ENCODE measurements around the gene OPN3. TPM values are rescaled to one million over a fixed set of nuclear protein-coding genes. Genes with fewer than 3 reads are reported as not detected.

OPN3 gene
- total and polyA plus RNA-seq, 9 of the 15 experiments (the other 6 are each of a cell fraction or from before 2014, with no cell fraction given): 4.2 to 34.6 (median 17.0) TPM

GRCh38 chr1:241600496-241600901 is 39.7 kb downstream of the OPN3 start:
- FAIRE-seq: no peak
- no peaks in the 10 kb centered on the region for H3K9me3 ChIP-seq (replicated peaks; ENCODE audit: control insufficient read depth, insufficient read depth, low read depth, low read length)
- H3K36me3 ChIP-seq (ENCODE audit: control insufficient read depth, insufficient read depth, low read length): peaks cover 2% of the 10 kb centered on the region; the same call in 1 of the 3 replicates
- H4K20me1 ChIP-seq (replicated peaks; ENCODE audit: control insufficient read depth, insufficient read depth, low read length): no peaks in the 10 kb centered on the region
- CTCF ChIA-PET (ENCODE audit: low intra/inter-chr PET ratio): no interaction called here
- no peak for DNase-seq (ENCODE audit: extremely low read depth in 1 of 4, low spot score in 3 of 4)
- peaks cover 4 to 9% of the 10 kb centered on the region in 2 experiments; a peak in 4 of 5 replicates for H3K4me1 ChIP-seq (replicated peaks in 1 of 2; ENCODE audit: control insufficient read depth in 2 of 2, insufficient read depth in 2 of 2, low read length in 2 of 2)
- no peak overlapping the region for H3K4me2 ChIP-seq (ENCODE audit: insufficient read depth, low read length)
- no peak for ATAC-seq
- intact Hi-C loops (cut with micrococcal nuclease) (no loop called here), in situ Hi-C loops (cut with MboI) (loop anchor here (25.0 kb wide), 1 partner anchor 387 kb away; the partner anchor contains the start of gene MAP1LC3C)
- H2AFZ ChIP-seq (ENCODE audit: low read depth, low read length): no peak overlapping the region
- no peaks in the 10 kb centered on the region for H3K79me2 ChIP-seq (ENCODE audit: control insufficient read depth, insufficient read depth, low read length)
- no peaks in the 10 kb centered on the region for H3K27me3 ChIP-seq (ENCODE audit: control insufficient read depth in 2 of 2, insufficient read depth in 2 of 2, low read length in 2 of 2)
- TF ChIP-seq ZNF551 (CRISPR knock-in tag; IDR thresholded peaks at IDR 0.05): no peak
- TF ChIP-seq ZNF764 (CRISPR knock-in tag; IDR thresholded peaks at IDR 0.05; ENCODE audit: low read depth): no peak
- TF ChIP-seq MAX (CRISPR knock-in tag; IDR thresholded peaks at IDR 0.05): no peak
- TF ChIP-seq ZNF407 (IDR thresholded peaks at IDR 0.05; ENCODE audit: low read depth): no peak
- no peak for TF ChIP-seq ZNF311 (CRISPR knock-in tag; IDR thresholded peaks at IDR 0.05)
- H3K27ac ChIP-seq (ENCODE audit: extremely low read depth, low read depth, low read length): no peak overlapping the region
- H3K9ac ChIP-seq (ENCODE audit: insufficient read depth in 1 of 2, low read depth in 2 of 2, low read length in 2 of 2): no peak overlapping the region
- POLR2A ChIA-PET: no interaction called here
- H3K9me1 ChIP-seq (ENCODE audit: control insufficient read depth, insufficient read depth, low read length): no peaks in the 10 kb centered on the region
- H3K4me3 ChIP-seq: no peak overlapping the region
- WGBS (ENCODE audit: insufficient coverage, low coverage, missing lambda C conversion rate): 13% methylated on average over 2 of the region's 2 CpGs
- BruUV-seq (replicated peaks): no TSS peak
